ENCODE results near the gene LNX1.

DNA sequence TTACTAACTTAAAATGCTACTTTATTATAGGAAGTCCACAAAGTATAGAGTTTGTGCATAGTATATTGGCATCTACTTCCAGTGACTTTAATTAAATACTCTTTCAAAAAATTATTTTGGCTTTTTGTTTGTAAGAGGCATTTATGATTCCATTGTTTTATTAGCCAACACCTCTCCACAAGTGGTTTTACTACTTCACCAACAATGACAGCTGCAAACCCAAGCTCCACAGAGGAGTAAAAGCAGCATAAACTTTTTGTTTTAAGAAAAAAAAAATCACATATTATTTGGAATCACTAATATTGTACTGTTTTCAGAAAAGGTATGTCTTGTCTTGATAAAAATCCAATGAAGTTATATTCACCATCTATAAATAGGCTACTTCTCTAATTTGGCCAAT lies 125.4 kb downstream of the LNX1 start:
- TF ChIP-seq, protein P1, sequence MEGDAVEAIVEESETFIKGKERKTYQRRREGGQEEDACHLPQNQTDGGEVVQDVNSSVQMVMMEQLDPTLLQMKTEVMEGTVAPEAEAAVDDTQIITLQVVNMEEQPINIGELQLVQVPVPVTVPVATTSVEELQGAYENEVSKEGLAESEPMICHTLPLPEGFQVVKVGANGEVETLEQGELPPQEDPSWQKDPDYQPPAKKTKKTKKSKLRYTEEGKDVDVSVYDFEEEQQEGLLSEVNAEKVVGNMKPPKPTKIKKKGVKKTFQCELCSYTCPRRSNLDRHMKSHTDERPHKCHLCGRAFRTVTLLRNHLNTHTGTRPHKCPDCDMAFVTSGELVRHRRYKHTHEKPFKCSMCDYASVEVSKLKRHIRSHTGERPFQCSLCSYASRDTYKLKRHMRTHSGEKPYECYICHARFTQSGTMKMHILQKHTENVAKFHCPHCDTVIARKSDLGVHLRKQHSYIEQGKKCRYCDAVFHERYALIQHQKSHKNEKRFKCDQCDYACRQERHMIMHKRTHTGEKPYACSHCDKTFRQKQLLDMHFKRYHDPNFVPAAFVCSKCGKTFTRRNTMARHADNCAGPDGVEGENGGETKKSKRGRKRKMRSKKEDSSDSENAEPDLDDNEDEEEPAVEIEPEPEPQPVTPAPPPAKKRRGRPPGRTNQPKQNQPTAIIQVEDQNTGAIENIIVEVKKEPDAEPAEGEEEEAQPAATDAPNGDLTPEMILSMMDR (conservative IDR thresholded peaks at IDR 0.05; ENCODE audit: low read length) = no peak
- TF ChIP-seq EZH2phosphoT487 (IDR thresholded peaks at IDR 0.05; ENCODE audit: borderline replicate concordance) = no peak

Data from Loucy (cell line).